ENCODE results near the gene CTCFL.
"Not testable (repeated sequence)": the region's sequence is repeated elsewhere in the genome, so short reads cannot be mapped to it uniquely, and the experiment has no call there.

Gene CTCFL

DNA sequence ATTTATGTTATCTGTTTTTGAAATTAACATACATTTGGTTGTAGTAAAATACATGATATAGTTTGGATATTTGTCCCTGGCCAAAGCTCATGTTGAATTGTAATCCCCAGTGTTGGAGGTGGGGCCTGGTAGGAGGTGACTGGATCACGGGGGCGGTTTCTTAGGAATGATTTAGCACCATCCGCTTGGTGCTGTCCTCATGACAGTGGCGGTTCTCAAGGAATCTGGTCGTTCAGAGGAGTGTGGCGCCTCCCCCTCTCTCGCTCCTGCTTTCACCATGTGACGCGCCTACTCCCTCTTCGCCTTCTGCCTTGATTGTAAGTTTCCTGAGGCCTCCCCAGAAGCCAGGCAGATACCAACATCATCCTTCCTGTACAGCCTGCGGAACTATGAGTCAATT, 29.0 kb downstream of the CTCFL start:
- Histone ChIP-seq H3K27ac (replicated peaks; ENCODE audit: low read length) (no peak overlapping the region), H3K18ac (ENCODE audit: low read length) (no peak overlapping the region), H2BK15ac (ENCODE audit: low read length) (no peak overlapping the region), H3K79me1 (ENCODE audit: low read depth, low read length) (no peaks in the 10 kb centered on the region), H2BK120ac (ENCODE audit: low read depth, low read length) (no peak overlapping the region), H3K23ac (ENCODE audit: low read depth, low read length, poor library complexity) (no peak overlapping the region), H3K9ac (ENCODE audit: low read depth, low read length, poor library complexity) (no peak overlapping the region), H2BK5ac (ENCODE audit: low read length) (no peak overlapping the region), H2AFZ (ENCODE audit: low read length) (no peak overlapping the region), H3K36me3 (replicated peaks in 1 of 2; ENCODE audit: control insufficient read depth in 2 of 2, insufficient read depth in 2 of 2, low read length in 2 of 2) (no peaks in the 10 kb centered on the region), H3K14ac (ENCODE audit: low read length) (no peak overlapping the region), H3K27me3 (ENCODE audit: control insufficient read depth in 3 of 3, insufficient read depth in 3 of 3, low read depth in 1 of 3, low read length in 3 of 3) (peaks cover 0 to 10% (median 0%) of the 10 kb centered on the region in 3 experiments), H3K4ac (ENCODE audit: low read length) (no peak overlapping the region), H3K4me1 (ENCODE audit: control insufficient read depth in 2 of 2, insufficient read depth in 1 of 2, low read depth in 1 of 2, low read length in 2 of 2) (peaks cover 13 to 14% of the 10 kb centered on the region in 2 donors), H4K91ac (ENCODE audit: low read depth, low read length, poor library complexity) (no peak overlapping the region), H3K4me2 (ENCODE audit: insufficient read depth, low read length, poor library complexity, severe bottlenecking) (no peak overlapping the region), H2BK12ac (ENCODE audit: low read length) (no peak overlapping the region), H4K8ac (ENCODE audit: low read depth, low read length) (no peak overlapping the region), H3K9me3 (replicated peaks in 1 of 2; ENCODE audit: control insufficient read depth in 2 of 2, insufficient read depth in 1 of 2, low read depth in 1 of 2, low read length in 2 of 2) (no peaks in the 10 kb centered on the region), H3K4me3 (ENCODE audit: low read length in 2 of 2) (no peak overlapping the region), H2AK5ac (ENCODE audit: low read depth, low read length) (no peak overlapping the region)
- no peak for DNase-seq (ENCODE audit: low spot score)
- no CpG with 5 or more reads among the region's 11 CpGs for WGBS, 2 donors (ENCODE audit: extremely low coverage in 2 of 2, insufficient read length in 2 of 2, insufficient replicate concordance in 1 of 2)

- Histone ChIP-seq H3K4me3 (ENCODE audit: low read length in 2 of 2) (no peak overlapping the region), H3K14ac (ENCODE audit: low read length) (no peak overlapping the region), H3K4me1 (ENCODE audit: control insufficient read depth in 2 of 2, insufficient read depth in 1 of 2, low read depth in 1 of 2, low read length in 2 of 2) (peaks cover 7 to 14% of the 10 kb centered on the region in 2 donors), H2AFZ (ENCODE audit: low read length) (peak overlapping the region; percentile 64), H3K23ac (ENCODE audit: low read depth, low read length, poor library complexity) (no peak overlapping the region), H3K18ac (ENCODE audit: low read length) (no peak overlapping the region), H2BK120ac (ENCODE audit: low read depth, low read length) (no peak overlapping the region), H2BK5ac (ENCODE audit: low read length) (no peak overlapping the region), H2BK12ac (ENCODE audit: low read length) (no peak overlapping the region), H4K91ac (ENCODE audit: low read depth, low read length, poor library complexity) (no peak overlapping the region), H3K27ac (replicated peaks; ENCODE audit: low read length) (no peak overlapping the region), H3K4ac (ENCODE audit: low read length) (peak overlapping the region; percentile 47), H3K4me2 (ENCODE audit: insufficient read depth, low read length, poor library complexity, severe bottlenecking) (no peak overlapping the region), H2BK15ac (ENCODE audit: low read length) (no peak overlapping the region), H3K79me1 (ENCODE audit: low read depth, low read length) (no peaks in the 10 kb centered on the region), H3K36me3 (replicated peaks in 1 of 2; ENCODE audit: control insufficient read depth in 2 of 2, insufficient read depth in 2 of 2, low read length in 2 of 2) (no peaks in the 10 kb centered on the region), H3K9ac (ENCODE audit: low read depth, low read length, poor library complexity) (peak overlapping the region; percentile 45), H2AK5ac (ENCODE audit: low read depth, low read length) (peak overlapping the region; percentile 54), H4K8ac (ENCODE audit: low read depth, low read length) (no peak overlapping the region), H3K9me3 (replicated peaks in 1 of 2; ENCODE audit: control insufficient read depth in 2 of 2, insufficient read depth in 1 of 2, low read depth in 1 of 2, low read length in 2 of 2) (no peaks in the 10 kb centered on the region), H3K27me3 (ENCODE audit: control insufficient read depth in 3 of 3, insufficient read depth in 3 of 3, low read depth in 1 of 3, low read length in 3 of 3) (peaks cover 0 to 1% (median 0%) of the 10 kb centered on the region in 3 experiments)
- no CpG with 5 or more reads among the region's 10 CpGs for WGBS, 2 donors (ENCODE audit: extremely low coverage in 2 of 2, insufficient read length in 2 of 2, insufficient replicate concordance in 1 of 2)
- DNase-seq (ENCODE audit: low spot score), result no peak
Measured at GRCh38 chr20:57493091-57493615, 31.8 kb downstream of the CTCFL start.

- Histone ChIP-seq H3K27ac (replicated peaks; ENCODE audit: low read length) (no peak overlapping the region), H3K79me1 (ENCODE audit: low read depth, low read length) (no peaks in the 10 kb centered on the region)
- no CpG with 5 or more reads among the region's 6 CpGs for WGBS, 2 donors (ENCODE audit: extremely low coverage in 2 of 2, insufficient read length in 2 of 2, insufficient replicate concordance in 1 of 2)
Measured at GRCh38 chr20:57491373-57491772, 33.6 kb downstream of the CTCFL start.

DNA sequence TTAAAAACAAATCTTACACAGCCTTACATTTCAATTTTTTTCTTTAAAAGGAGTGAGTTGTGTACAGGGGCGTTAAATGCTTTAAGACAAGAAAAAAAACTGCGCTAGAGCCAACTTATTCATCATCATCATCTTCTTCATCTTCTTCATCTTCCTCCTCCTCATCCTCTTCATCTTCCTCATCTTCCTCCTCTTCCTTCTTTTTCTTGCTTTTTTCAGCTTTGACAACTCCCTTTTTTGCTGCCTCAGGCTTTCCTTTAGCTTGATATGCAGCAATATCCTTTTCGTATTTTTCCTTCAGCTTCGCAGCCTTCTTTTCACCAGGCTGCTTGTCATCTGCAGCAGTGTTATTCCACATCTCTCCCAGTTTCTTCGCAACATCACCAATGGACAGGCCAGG, 36.7 kb downstream of the CTCFL start:
- WGBS, 2 donors (ENCODE audit: extremely low coverage in 2 of 2, insufficient read length in 2 of 2, insufficient replicate concordance in 1 of 2), result no CpG with 5 or more reads among the region's 5 CpGs
- not testable (repeated sequence) for H3K14ac ChIP-seq (ENCODE audit: low read length); DNase-seq (ENCODE audit: low spot score); H4K91ac ChIP-seq (ENCODE audit: low read depth, low read length, poor library complexity); H3K4me2 ChIP-seq (ENCODE audit: insufficient read depth, low read length, poor library complexity, severe bottlenecking); H4K8ac ChIP-seq (ENCODE audit: low read depth, low read length); H2BK5ac ChIP-seq (ENCODE audit: low read length); H3K27ac ChIP-seq (replicated peaks; ENCODE audit: low read length); H3K9me3 ChIP-seq (replicated peaks in 1 of 2; ENCODE audit: control insufficient read depth in 2 of 2, insufficient read depth in 1 of 2, low read depth in 1 of 2, low read length in 2 of 2); H3K4me3 ChIP-seq (ENCODE audit: low read length in 2 of 2); H3K18ac ChIP-seq (ENCODE audit: low read length); H3K23ac ChIP-seq (ENCODE audit: low read depth, low read length, poor library complexity); H2AK5ac ChIP-seq (ENCODE audit: low read depth, low read length); H3K27me3 ChIP-seq (ENCODE audit: control insufficient read depth in 3 of 3, insufficient read depth in 3 of 3, low read depth in 1 of 3, low read length in 3 of 3); H3K4me1 ChIP-seq (ENCODE audit: control insufficient read depth in 2 of 2, insufficient read depth in 1 of 2, low read depth in 1 of 2, low read length in 2 of 2); H3K79me1 ChIP-seq (ENCODE audit: low read depth, low read length); H3K4ac ChIP-seq (ENCODE audit: low read length); H3K9ac ChIP-seq (ENCODE audit: low read depth, low read length, poor library complexity); H2BK120ac ChIP-seq (ENCODE audit: low read depth, low read length); H3K36me3 ChIP-seq (replicated peaks in 1 of 2; ENCODE audit: control insufficient read depth in 2 of 2, insufficient read depth in 2 of 2, low read length in 2 of 2); H2BK12ac ChIP-seq (ENCODE audit: low read length); H2AFZ ChIP-seq (ENCODE audit: low read length); H2BK15ac ChIP-seq (ENCODE audit: low read length)

More at GRCh38 chr20:57491373-57491772, 33.6 kb downstream of the CTCFL start:
- no peak overlapping the region for H2AK5ac ChIP-seq (ENCODE audit: low read depth, low read length)
- no peak overlapping the region for H2BK120ac ChIP-seq (ENCODE audit: low read depth, low read length)
- no peak overlapping the region for H3K4me2 ChIP-seq (ENCODE audit: insufficient read depth, low read length, poor library complexity, severe bottlenecking)
- no peak overlapping the region for H2AFZ ChIP-seq (ENCODE audit: low read length)
- H3K9me3 ChIP-seq (replicated peaks in 1 of 2; ENCODE audit: control insufficient read depth in 2 of 2, insufficient read depth in 1 of 2, low read depth in 1 of 2, low read length in 2 of 2), result no peaks in the 10 kb centered on the region
- H3K9ac ChIP-seq (ENCODE audit: low read depth, low read length, poor library complexity), result no peak overlapping the region
- no peak overlapping the region for H3K18ac ChIP-seq (ENCODE audit: low read length)
- H3K36me3 ChIP-seq (replicated peaks in 1 of 2; ENCODE audit: control insufficient read depth in 2 of 2, insufficient read depth in 2 of 2, low read length in 2 of 2), result no peaks in the 10 kb centered on the region
- H3K23ac ChIP-seq (ENCODE audit: low read depth, low read length, poor library complexity), result no peak overlapping the region
- H3K27me3 ChIP-seq (ENCODE audit: control insufficient read depth in 3 of 3, insufficient read depth in 3 of 3, low read depth in 1 of 3, low read length in 3 of 3), result no peaks in the 10 kb centered on the region
- peaks cover 7 to 14% of the 10 kb centered on the region in 2 donors for H3K4me1 ChIP-seq (ENCODE audit: control insufficient read depth in 2 of 2, insufficient read depth in 1 of 2, low read depth in 1 of 2, low read length in 2 of 2)
- H3K4ac ChIP-seq (ENCODE audit: low read length), result no peak overlapping the region
- no peak overlapping the region for H2BK12ac ChIP-seq (ENCODE audit: low read length)
- no peak overlapping the region for H4K8ac ChIP-seq (ENCODE audit: low read depth, low read length)
- H3K14ac ChIP-seq (ENCODE audit: low read length), result no peak overlapping the region
- H3K4me3 ChIP-seq (ENCODE audit: low read length in 2 of 2), result no peak overlapping the region
- H4K91ac ChIP-seq (ENCODE audit: low read depth, low read length, poor library complexity), result no peak overlapping the region
- DNase-seq (ENCODE audit: low spot score), result no peak
- H2BK15ac ChIP-seq (ENCODE audit: low read length), result no peak overlapping the region
- H2BK5ac ChIP-seq (ENCODE audit: low read length), result no peak overlapping the region
